GM19395 (cell line): Measurements from ENCODE around the gene CEP57.

Experiments used
- ATAC-seq: cut with Tn5 transposase; IDR thresholded peaks from one replicate; pipeline ENCODE4 v1.9.1; 2021; ENCODE audit warnings: mild to moderate bottlenecking, moderate library complexity; ENCODE audit not compliant: unreplicated experiment

Gene CEP57

GRCh38 chr11:95790123-95790932 lies at the start of gene CEP57:
TSS of gene CEP57 (plus strand) at chr11:95790498. CDS start at chr11:95790699, 201 bp downstream.
- peak; percentile 73 for ATAC-seq

GRCh38 chr11:95750101-95750500 lies 40.2 kb upstream of the CEP57 start:
- ATAC-seq, result no peak

- ATAC-seq, result no peak
Measured at GRCh38 chr11:95751515-95751914, 38.8 kb upstream of the CEP57 start.

GRCh38 chr11:95760941-95761340 lies 29.4 kb upstream of the CEP57 start:
- ATAC-seq, result no peak

- ATAC-seq, result no peak
Measured at GRCh38 chr11:95762534-95762933, 27.8 kb upstream of the CEP57 start.

GRCh38 chr11:95764267-95764898 lies 25.9 kb upstream of the CEP57 start:
- peak; percentile 77 for ATAC-seq

DNA sequence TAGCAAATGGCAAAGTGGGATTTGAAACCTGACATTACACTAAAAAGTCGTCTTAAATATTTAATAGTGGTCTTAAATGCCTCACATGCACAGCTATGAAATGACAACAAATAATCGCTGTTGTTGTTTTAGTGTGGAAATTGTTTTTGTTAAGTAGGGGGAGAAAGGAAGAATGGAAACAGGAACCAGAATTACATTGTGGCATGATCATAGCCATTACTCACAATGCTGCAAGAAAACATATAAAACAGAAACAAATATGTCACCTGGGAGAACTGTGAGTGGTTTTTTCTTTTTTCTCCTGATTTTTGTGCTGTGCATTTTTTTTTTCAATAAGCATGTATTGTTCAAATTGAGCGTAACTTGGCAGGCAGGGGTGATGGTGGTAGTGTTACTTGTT lies 23.6 kb upstream of the CEP57 start:
- ATAC-seq, result no peak

DNA sequence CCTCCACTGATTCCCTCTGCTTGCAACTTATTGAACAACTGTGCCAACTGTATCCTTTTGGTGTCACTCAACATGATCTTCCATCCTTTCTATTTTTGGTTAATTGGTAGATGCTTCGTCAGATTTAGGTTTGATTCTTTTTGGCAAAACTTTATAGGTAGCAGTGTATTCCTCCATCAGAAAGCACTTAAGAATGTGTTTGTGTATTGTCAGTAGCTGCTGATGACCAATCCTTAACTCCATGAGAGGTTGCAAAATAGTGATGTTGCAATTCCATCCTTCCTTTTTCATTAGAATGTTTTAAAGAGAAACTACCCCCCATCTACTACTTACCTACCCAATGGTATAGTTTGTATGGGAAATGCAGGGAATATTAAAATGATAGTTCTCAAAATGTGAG lies 22.8 kb upstream of the CEP57 start:
- no peak for ATAC-seq

DNA sequence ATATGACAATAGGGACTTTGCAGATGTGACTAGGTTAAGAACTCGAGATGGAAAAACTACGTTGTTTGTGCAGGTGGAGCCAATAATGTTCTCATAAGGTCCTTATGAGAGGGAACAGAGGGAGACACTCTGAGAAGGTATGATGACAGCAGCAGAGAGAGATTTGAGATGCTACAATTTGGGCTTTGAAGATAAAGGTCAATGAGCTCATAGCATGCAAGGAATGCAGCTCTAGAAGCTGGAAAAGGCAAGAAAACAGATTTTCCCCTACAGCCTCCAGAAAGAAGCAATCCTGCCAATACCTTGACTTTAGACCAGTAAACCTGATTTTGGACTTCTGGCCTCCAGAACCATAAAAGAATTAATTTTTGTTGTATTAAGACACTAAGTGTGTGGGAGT lies 21.8 kb upstream of the CEP57 start:
- ATAC-seq, result no peak

DNA sequence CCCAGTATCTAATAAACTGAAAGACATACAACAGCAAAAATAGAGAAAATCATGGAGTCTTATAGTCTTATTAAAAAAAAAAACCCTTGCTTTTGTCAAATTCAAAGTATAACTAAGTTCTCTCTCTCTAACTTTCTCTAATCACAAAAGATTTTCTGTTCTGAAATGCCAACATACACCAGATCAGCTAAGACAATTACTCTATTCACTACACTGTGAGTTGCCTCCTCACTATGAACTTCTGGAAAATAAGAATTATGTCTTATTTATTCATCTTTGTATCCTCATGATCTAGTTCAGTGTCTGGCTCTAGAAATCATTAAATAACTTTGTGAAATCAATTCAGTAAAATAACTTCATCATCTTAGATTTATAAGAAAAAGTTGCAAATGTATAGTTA lies 13.4 kb upstream of the CEP57 start:
- ATAC-seq, result no peak

- no peak for ATAC-seq
Measured at GRCh38 chr11:95778699-95779098, 11.6 kb upstream of the CEP57 start.

GRCh38 chr11:95780544-95780943 lies 9.8 kb upstream of the CEP57 start:
- ATAC-seq, result no peak

DNA sequence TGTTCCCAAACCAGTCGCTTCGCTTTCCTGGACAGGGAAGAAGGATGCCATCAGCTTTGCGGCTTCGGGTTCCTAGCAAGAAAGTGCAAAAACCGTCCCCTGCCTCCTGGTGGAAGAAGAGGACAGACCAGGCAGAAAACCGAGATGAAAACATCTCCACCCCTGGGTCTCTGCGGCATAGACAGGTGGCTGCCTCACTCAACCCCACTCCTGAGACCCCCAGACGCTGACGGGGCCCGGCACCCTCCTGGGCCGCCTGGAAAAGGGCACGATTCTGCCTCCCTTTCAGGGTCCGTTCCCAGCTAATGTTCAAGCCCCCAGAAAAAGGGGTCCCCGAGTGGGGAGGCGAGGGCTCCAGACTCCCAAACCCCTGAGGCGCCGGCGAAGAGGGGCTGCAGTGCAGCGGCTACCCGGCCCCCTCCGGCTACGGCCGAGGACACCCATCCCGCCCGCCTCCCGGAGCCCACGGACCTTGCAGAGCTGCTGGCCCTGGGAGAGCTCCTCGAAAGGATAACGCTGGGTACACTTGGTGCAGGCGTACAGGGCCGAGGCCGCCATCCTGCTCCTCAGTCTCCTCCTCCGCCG lies 1.3 kb upstream of the CEP57 start:
- ATAC-seq, result peak; percentile 6

DNA sequence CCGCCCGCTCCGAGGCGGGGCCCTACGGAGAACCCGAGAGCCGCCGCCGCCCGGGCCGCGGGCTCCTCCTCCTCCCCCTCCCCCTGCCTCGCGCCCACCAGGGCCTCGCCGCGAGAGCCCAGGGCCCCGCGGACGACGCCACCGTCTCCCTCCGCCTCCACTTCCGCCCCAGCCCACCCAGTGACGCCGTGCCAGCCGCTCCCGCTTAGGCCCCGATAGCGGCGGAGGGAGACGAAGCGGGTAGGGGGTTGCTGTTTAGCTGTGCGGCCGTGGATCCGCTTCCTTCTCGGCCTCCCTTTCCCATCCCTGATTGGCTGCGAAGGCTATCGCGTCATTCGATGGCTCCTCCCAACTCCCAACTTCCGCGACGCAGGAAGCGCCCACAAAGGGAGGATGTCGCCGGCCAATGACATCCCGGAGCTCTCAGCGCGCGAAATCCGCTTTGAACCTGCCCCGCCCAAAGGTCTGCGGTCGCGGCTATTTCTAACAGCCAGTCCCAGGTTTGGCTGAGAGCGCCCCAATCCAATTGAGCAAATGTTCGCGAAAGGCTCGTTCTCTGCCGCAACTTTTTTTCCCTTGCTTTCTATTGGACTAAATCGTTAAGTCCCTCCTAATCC lies 684 bp upstream of the CEP57 start, which contains the start of gene FAM76B:
Gene FAM76B, minus strand, starts transcription at position 277 of the 617 bp plus-strand sequence. CDS start 304 bp downstream, outside the sequence.
- ATAC-seq, result peak; percentile 76

DNA sequence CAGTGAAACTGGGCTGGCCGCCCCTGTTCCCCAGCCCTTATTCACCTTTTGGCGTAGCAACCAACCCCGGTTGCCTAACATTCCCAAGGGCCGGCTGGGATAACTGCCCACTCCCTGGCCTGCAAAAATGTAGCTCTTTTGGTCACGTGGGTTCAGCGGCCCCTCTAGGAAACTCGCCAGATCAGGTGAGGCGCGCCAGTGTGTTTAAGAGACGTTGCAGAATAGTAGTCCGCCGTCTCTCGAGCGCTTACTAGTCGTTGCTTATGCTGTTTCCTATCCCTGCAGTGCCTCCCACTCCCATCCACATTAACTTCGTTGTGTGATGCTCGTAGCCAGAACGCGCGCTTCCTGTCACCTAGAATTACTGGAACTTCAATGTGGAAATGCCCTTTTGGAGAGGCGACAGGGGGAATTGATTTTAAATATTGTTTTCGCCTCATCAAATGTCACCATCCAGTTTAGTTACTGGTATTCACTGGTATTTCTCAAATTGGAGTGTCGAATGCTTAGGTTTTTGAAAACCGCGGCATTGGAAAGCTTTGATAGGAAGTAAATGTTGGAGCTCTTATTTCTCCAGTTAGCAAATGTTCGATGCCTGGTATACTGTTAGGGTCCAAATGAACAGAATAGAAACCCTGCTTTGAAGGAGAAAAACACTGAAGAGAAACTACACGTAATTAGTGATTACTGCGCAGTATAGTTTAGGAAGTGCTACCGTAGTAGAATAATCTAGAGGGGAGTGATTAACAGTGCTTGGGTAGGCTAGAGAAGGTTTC lies 823 bp downstream of the CEP57 start:
- peak; percentile 16 for ATAC-seq

- no peak for ATAC-seq
Measured at GRCh38 chr11:95791709-95792033, 1.4 kb downstream of the CEP57 start.

GRCh38 chr11:95792200-95792599 lies 1.9 kb downstream of the CEP57 start:
- no peak for ATAC-seq

DNA sequence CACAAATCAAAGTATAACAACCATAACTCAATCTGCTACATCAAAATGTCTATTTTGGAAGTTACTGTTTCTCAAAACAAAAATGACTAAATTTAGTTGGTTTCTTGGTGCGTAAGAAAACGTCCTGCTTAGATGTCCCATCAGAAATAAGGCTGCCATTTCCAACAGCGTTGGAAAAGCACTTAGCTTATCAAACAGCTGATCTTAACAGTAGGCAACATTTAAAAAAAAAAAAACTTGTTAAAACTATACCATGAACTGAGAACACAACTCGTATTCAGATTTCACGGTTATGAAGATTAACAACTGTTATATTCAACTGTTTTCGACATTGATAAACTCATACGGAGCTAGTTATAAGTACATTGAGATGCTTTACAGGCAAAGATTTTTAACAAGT lies 2.4 kb downstream of the CEP57 start:
- ATAC-seq, result no peak

GRCh38 chr11:95793116-95793515 lies 2.8 kb downstream of the CEP57 start:
- no peak for ATAC-seq

GRCh38 chr11:95794086-95794485 lies 3.8 kb downstream of the CEP57 start:
- no peak for ATAC-seq
